Smooth muscle cell (in vitro differentiated cells): ENCODE measurements around the gene ALK. TPM values are rescaled to one million over a fixed set of nuclear protein-coding genes. Genes with fewer than 3 reads are reported as not detected.

Experiments used
- DNase-seq: peaks from one replicate; lab custom pipeline; 2025; ENCODE audit not compliant: unreplicated experiment; lab: John Stamatoyannopoulos, UW
- H2AFZ ChIP-seq: fragments of 200-600 bp; sonication (generic); 2 replicates; pipeline ENCODE4 v1.6.0; 2016; ENCODE audit warnings: antibody characterized with exemption, low read depth, mild to moderate bottlenecking
- H3F3A ChIP-seq: fragments of 200-600 bp; sonication (generic); 2 replicates; pipeline ENCODE4 v1.6.0; 2017; ENCODE audit warnings: antibody characterized with exemption, low read depth
- H3K27ac ChIP-seq: fragments of 200-600 bp; sonication (generic); 2 replicates; pipeline ENCODE4 v1.5.1; 2016; ENCODE audit warnings: low read depth, mild to moderate bottlenecking
- H3K27me3 ChIP-seq: fragments of 200-600 bp; sonication (generic); 2 replicates; pipeline ENCODE4 v1.6.1; 2016; ENCODE audit warnings: low read depth, mild to moderate bottlenecking
- H3K36me3 ChIP-seq: fragments of 200-600 bp; sonication (generic); 2 replicates; pipeline ENCODE4 v1.5.1; 2016; ENCODE audit warnings: low read depth
- H3K4me1 ChIP-seq: fragments of 200-600 bp; sonication (generic); 2 replicates; pipeline ENCODE4 v1.5.1; 2016; ENCODE audit warnings: low read depth
- H3K4me2 ChIP-seq: fragments of 200-600 bp; sonication (generic); 2 replicates; pipeline ENCODE4 v1.6.0; 2016; ENCODE audit warnings: mild to moderate bottlenecking
- H3K4me3 ChIP-seq: fragments of 200-600 bp; sonication (generic); 2 replicates; pipeline ENCODE4 v1.5.1; 2016; ENCODE audit warnings: mild to moderate bottlenecking
- H3K79me2 ChIP-seq: fragments of 200-600 bp; sonication (generic); 2 replicates; pipeline ENCODE4 v1.6.0; 2016; ENCODE audit warnings: low read depth, mild to moderate bottlenecking
- H3K9ac ChIP-seq: fragments of 200-600 bp; sonication (generic); 2 replicates; pipeline ENCODE4 v1.6.0; 2016; ENCODE audit warnings: low read depth
- H3K9me3 ChIP-seq: fragments of 200-600 bp; sonication (generic); replicated peaks from 2 replicates; pipeline ENCODE4 v1.5.1; 2016; ENCODE audit warnings: low read depth
- H4K20me1 ChIP-seq: fragments of 200-600 bp; sonication (generic); 2 replicates; pipeline ENCODE4 v1.6.0; 2016; ENCODE audit warnings: low read depth
- WGBS: methylation state at CpG from one replicate; pipeline ENCODE4 v1.1.7; 2016; ENCODE audit warnings: low lambda C conversion rate; 5-methylcytosine and 5-hydroxymethylcytosine counted together
- polyA plus RNA-seq: library from polyadenylated mRNA; unstranded; fragments of >200 nt; fragmentation: Nextera tagmentation; extraction: Ambion mirVana; gene quantifications from 2 replicates; pipeline ENCODE4 v1.2.1, GENCODE V29; 2016
- total RNA-seq: library from RNA; depleted of rRNA; stranded (reverse); fragments of >200 nt; gene quantifications from 2 replicates; pipeline ENCODE4 v1.2.3, GENCODE V29; 2014
- TF ChIP-seq, protein P1 (sequence below): fragments of 200-600 bp; sonication (generic); IDR thresholded peaks from 2 replicates; pipeline ENCODE4 v1.5.1; 2017; ENCODE audit warnings: borderline replicate concordance, mild to moderate bottlenecking, antibody characterized with exemption; ENCODE audit not compliant: insufficient read depth, poor library complexity, severe bottlenecking

The ALK gene
- total and polyA plus RNA-seq, 2 experiments from 2014 or later: 0.13 to 0.19 TPM

DNA sequence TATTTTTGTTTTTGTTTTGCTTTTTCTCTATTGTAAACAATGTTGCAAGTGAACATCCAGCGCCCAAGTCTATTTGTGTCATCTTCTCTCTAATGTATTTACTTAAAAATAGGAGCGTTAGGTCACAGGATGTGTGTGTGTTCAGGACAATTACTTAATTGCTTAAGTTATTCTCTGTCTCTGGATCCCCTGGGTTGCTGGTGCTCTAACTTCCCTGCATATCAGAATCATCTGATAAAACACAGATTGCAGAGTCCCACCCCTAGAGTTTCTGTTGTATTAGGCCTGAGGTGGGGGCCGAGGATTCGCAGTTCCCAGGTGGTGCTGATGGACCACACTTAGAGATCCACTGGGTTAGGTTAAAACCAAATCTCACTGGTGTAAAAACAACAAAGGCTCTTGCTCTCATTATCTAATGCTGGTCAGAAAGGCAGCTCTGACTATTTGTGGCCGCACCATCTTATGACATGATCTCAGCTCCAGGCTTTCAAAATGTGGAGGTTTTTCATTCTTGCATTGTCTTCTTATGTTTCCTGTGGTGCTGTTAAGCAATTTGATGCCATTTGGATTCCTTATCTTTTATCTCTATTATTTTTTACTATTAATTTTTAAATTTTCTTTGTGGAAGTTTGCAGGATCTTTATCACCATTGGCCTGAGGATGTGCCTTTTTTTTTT lies 718.4 kb downstream of the ALK start:
- TF ChIP-seq, protein P1, sequence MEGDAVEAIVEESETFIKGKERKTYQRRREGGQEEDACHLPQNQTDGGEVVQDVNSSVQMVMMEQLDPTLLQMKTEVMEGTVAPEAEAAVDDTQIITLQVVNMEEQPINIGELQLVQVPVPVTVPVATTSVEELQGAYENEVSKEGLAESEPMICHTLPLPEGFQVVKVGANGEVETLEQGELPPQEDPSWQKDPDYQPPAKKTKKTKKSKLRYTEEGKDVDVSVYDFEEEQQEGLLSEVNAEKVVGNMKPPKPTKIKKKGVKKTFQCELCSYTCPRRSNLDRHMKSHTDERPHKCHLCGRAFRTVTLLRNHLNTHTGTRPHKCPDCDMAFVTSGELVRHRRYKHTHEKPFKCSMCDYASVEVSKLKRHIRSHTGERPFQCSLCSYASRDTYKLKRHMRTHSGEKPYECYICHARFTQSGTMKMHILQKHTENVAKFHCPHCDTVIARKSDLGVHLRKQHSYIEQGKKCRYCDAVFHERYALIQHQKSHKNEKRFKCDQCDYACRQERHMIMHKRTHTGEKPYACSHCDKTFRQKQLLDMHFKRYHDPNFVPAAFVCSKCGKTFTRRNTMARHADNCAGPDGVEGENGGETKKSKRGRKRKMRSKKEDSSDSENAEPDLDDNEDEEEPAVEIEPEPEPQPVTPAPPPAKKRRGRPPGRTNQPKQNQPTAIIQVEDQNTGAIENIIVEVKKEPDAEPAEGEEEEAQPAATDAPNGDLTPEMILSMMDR: no peak
- H4K20me1 ChIP-seq: no peaks in the 10 kb centered on the region
- H3K27ac ChIP-seq: no peak overlapping the region
- no peaks in the 10 kb centered on the region for H3K9me3 ChIP-seq
- no peaks in the 10 kb centered on the region for H3K79me2 ChIP-seq
- H3K27me3 ChIP-seq: no peaks in the 10 kb centered on the region
- no peak overlapping the region for H2AFZ ChIP-seq
- H3K4me1 ChIP-seq: no peaks in the 10 kb centered on the region
- no peak overlapping the region for H3K4me3 ChIP-seq
- no peak overlapping the region for H3K9ac ChIP-seq
- WGBS: 79% methylated on average over 5 of the region's 5 CpGs
- no peak for DNase-seq
- no peak overlapping the region for H3K4me2 ChIP-seq
- H3K36me3 ChIP-seq: no peaks in the 10 kb centered on the region
- no peaks in the 10 kb centered on the region for H3F3A ChIP-seq

DNA sequence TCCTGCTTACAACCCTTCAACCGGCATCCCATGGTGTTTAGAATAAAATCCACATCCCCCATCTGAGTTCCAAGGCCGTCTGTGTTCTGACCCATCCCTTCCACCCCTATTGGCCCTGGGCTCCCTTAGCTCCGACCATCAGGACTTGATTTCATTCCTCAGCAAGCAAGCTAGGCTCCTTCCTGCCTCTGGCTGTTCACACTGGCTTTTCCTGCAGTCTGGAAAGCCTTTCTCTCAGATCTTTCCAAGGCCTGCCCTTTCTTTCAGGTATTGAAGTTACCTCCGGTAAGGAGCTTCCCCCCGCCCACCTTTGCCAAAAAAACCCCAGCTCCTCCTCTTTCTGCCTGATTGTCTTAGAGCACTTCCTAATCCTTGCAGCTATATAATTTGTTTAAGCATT lies 719.4 kb downstream of the ALK start:
- no peaks in the 10 kb centered on the region for H3K27me3 ChIP-seq
- H3F3A ChIP-seq: no peaks in the 10 kb centered on the region
- 36% methylated on average over 5 of the region's 5 CpGs for WGBS
- no peaks in the 10 kb centered on the region for H3K4me1 ChIP-seq
- no peak overlapping the region for H3K9ac ChIP-seq
- H3K36me3 ChIP-seq: no peaks in the 10 kb centered on the region
- H2AFZ ChIP-seq: no peak overlapping the region
- no peak overlapping the region for H3K4me3 ChIP-seq
- H3K9me3 ChIP-seq: no peaks in the 10 kb centered on the region
- no peak overlapping the region for H3K27ac ChIP-seq
- no peak overlapping the region for H3K4me2 ChIP-seq
- H4K20me1 ChIP-seq: no peaks in the 10 kb centered on the region
- TF ChIP-seq, protein P1: no peak
- H3K79me2 ChIP-seq: no peaks in the 10 kb centered on the region
- no peak for DNase-seq

DNA sequence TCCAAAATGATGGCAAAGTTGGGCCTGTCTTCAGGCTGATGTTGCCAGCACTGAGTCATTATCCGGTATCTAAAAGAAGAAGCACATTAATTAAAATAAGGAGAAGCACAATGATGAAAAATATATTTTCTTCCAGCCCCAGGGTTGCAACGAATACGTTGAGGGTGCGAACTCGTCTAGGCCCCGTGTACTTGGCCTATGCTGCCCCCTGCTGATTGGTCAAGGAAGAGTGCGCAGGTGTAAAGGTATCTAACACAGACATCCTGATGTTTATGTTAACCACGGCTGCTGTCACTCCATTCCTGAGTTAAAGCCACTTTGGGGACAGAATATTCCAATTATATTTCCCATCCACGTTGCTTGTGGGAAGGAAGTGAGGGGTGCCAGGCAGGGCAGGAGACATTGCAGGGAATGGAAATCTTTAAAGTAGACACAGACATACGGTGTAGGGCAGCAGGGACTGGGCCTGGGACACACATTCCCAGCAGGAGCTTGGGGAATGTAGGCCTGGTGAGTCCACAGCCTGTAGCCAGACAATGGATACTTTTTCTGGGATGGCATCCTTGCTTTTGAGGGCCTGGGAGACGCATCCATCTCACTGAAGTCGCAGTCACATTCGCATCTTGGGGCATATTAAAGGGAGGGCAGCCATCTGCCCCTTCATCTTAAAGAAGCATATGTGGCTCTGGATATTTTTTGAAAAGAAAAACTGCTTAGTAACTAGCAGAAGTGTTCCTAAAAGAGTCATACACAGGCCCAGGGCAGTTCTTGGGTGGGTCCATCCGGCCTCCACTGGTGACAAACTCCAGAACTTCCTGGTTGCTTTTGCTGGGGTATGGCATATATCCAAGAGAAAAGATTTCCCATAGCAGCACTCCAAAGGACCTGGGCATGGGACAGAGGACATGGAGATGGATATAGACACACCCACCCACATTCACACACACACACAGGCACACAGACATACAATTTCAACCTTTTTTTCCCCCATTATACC lies 724.3 kb downstream of the ALK start:
- Histone ChIP-seq H3K4me3 (no peak overlapping the region), H3K9me3 (no peaks in the 10 kb centered on the region), H4K20me1 (no peaks in the 10 kb centered on the region), H3F3A (no peaks in the 10 kb centered on the region), H3K4me1 (no peaks in the 10 kb centered on the region), H3K36me3 (no peaks in the 10 kb centered on the region), H3K79me2 (no peaks in the 10 kb centered on the region), H3K4me2 (no peak overlapping the region), H3K27ac (no peak overlapping the region), H2AFZ (no peak overlapping the region), H3K27me3 (no peaks in the 10 kb centered on the region), H3K9ac (no peak overlapping the region)
- TF ChIP-seq, protein P1: peak; percentile 79
- no peak for DNase-seq
- WGBS: 35% methylated on average over 14 of the region's 14 CpGs
